Measurements from ENCODE around the gene CINP. TPM values are rescaled to one million over a fixed set of nuclear protein-coding genes. Genes with fewer than 3 reads are reported as not detected.

Gene CINP
- total RNA-seq, 1 donor from 2014 or later, result 25.9 TPM

DNA sequence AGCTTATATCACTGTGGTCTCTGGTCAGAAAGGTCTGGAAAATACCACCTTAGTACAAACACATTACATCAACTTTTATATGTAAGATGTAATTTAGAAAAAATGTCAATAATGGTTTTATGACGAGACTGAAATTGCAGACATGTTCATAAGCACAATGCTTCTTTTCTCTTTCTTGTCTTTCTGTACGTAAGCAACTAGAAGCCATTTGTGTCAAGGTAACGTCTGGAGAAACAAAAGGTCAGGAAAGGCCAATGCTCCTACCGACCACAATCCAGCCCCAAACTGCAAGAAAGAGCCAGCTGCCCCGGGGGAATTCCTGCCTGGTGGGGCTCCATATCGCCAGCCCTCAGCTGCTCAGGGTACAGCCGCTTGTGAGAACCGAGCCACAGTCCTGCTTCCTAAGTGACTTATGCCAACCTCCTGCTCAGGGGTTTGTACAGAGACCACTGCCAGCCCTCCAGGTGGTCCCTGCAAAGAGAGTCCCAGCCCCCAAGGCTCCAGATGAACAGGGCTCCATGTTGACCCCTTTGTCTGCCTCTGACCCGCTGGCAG lies 36.8 kb downstream of the CINP start:
- peak; percentile 61 for DNase-seq
- Mint-ChIP-seq H3K4me1 (ENCODE audit: low read depth, unreplicated experiment) (peaks cover 10% of the 10 kb centered on the region), H3K4me3 (ENCODE audit: unreplicated experiment) (no peak overlapping the region), H3K9me3 (ENCODE audit: unreplicated experiment) (no peaks in the 10 kb centered on the region), H3K36me3 (ENCODE audit: unreplicated experiment) (no peaks in the 10 kb centered on the region), H3K27me3 (ENCODE audit: unreplicated experiment) (no peaks in the 10 kb centered on the region), H3K27ac (ENCODE audit: unreplicated experiment) (no peak overlapping the region)
- TF ChIP-seq, protein P1, sequence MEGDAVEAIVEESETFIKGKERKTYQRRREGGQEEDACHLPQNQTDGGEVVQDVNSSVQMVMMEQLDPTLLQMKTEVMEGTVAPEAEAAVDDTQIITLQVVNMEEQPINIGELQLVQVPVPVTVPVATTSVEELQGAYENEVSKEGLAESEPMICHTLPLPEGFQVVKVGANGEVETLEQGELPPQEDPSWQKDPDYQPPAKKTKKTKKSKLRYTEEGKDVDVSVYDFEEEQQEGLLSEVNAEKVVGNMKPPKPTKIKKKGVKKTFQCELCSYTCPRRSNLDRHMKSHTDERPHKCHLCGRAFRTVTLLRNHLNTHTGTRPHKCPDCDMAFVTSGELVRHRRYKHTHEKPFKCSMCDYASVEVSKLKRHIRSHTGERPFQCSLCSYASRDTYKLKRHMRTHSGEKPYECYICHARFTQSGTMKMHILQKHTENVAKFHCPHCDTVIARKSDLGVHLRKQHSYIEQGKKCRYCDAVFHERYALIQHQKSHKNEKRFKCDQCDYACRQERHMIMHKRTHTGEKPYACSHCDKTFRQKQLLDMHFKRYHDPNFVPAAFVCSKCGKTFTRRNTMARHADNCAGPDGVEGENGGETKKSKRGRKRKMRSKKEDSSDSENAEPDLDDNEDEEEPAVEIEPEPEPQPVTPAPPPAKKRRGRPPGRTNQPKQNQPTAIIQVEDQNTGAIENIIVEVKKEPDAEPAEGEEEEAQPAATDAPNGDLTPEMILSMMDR (IDR thresholded peaks at IDR 0.05; ENCODE audit: partially characterized antibody, unreplicated experiment), result no peak

DNA sequence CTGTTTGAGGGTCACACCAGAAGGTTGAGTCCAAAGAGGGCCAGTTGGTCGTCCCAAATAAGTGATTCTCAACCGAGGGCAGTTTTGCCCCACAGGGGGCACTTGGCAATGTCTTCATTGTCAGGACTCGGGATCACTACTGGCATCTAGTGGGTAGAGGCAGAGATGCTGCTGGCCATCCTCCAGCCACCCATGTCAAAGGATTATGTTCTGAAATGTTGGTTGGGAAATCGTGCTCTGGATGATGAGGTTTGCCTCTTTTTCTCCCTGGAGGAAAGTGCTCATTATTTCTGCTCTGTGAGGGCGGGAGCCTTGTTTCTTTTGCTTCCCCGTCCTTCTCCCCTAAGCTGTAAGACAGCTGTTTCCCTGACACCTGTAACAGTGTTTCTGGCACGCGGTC lies 39.6 kb downstream of the CINP start:
- DNase-seq, result no peak

DNA sequence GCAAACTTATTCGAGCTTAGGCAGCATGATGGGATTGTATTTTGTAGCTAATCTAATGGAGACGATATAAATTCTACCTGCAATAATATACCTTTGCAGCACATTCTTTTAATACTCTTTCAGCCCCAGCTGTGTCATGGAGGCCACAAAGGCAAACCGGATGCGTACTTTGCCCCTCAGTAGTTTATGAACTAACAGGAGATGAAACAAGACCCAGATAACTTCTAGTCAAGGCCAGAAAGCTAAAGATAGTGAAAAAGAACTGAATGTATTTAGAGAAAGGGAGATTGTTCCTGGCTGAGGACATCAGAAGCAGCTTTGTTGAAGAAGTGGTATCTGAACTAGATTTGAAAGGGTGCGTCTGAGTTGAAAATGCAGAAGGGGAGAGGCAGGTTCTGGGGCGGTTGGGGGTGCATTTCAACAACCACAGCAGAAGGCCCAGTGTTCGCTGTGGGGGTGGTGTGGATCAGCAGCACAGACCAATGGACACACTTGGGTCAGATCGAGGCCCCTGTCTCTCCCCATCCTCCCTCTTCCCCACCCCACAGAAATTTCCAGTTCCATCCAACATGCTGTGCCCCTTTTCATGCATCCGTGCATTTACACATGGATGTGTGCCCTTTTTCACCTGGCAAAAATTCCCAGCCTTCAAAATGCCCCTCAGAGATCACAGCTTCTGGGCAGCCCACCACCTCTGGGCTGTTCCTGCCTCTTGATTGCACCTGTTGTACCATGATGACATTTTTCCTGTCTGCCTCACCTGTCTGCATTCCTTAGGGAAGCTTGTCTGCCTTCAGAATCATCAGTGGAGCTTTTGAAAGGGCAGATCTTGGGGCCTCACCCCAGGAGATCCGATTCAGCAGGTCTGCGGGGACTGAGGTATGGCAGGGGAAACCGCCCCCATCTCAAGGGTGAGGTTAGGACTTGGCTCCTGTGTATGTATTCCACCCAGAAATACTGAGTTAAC lies 41.0 kb downstream of the CINP start:
- Mint-ChIP-seq H3K4me3 (ENCODE audit: unreplicated experiment) (no peak overlapping the region), H3K27ac (ENCODE audit: unreplicated experiment) (no peak overlapping the region), H3K9me3 (ENCODE audit: unreplicated experiment) (peaks cover 20% of the 10 kb centered on the region), H3K27me3 (ENCODE audit: unreplicated experiment) (peaks cover 22% of the 10 kb centered on the region), H3K36me3 (ENCODE audit: unreplicated experiment) (no peaks in the 10 kb centered on the region), H3K4me1 (ENCODE audit: low read depth, unreplicated experiment) (peaks cover 18% of the 10 kb centered on the region)
- TF ChIP-seq, protein P1 (IDR thresholded peaks at IDR 0.05; ENCODE audit: partially characterized antibody, unreplicated experiment), result no peak
- DNase-seq, result no peak

More for the DNA sequence above, 39.6 kb downstream of the CINP start:
- TF ChIP-seq, protein P1 (IDR thresholded peaks at IDR 0.05; ENCODE audit: partially characterized antibody, unreplicated experiment), result no peak
- Mint-ChIP-seq H3K9me3 (ENCODE audit: unreplicated experiment) (peaks cover 7% of the 10 kb centered on the region), H3K4me1 (ENCODE audit: low read depth, unreplicated experiment) (peaks cover 16% of the 10 kb centered on the region), H3K27me3 (ENCODE audit: unreplicated experiment) (peaks cover 13% of the 10 kb centered on the region), H3K36me3 (ENCODE audit: unreplicated experiment) (no peaks in the 10 kb centered on the region), H3K27ac (ENCODE audit: unreplicated experiment) (no peak overlapping the region), H3K4me3 (ENCODE audit: unreplicated experiment) (no peak overlapping the region)

DNA sequence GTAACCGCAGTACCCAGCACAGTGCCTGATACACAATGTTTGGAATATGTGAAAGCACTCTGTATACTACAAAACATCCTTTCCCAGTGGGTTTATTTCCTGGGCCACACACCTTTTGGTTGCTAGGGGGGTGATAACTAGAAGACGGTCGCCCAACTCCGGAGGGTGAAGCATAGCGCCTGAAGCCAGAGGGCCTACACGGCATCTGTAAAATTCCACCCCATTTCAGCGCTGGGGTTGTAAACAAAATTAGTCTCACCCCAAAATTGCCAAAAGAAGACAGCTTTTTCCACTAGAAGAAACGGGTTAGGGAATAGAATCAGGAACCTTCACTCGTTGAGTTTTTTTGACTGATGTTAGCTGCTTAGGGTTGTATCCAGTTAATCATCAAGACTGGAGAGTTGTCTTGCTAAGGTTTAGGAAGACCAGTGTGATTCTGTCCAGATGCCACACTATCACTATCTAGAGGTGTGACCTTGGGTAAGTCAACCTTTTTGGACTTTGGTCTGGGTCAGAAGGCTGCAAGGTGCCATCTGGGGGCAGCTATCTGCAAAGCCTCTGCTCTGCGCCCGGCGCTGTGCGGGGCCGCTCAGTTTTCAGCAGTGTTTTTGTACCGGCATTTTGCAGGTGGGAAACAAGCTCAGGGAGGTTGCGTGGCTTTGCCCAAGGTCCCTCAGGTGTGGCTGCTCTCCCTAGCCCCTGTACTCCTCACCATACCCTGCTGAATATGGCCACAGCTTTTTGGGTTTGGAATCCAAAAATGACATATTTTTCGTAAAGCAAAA lies 41.8 kb downstream of the CINP start:
- Mint-ChIP-seq H3K27ac (ENCODE audit: unreplicated experiment) (peak overlapping the region; percentile 85), H3K4me1 (ENCODE audit: low read depth, unreplicated experiment) (peaks cover 13% of the 10 kb centered on the region), H3K4me3 (ENCODE audit: unreplicated experiment) (peak overlapping the region; percentile 91), H3K9me3 (ENCODE audit: unreplicated experiment) (peaks cover 26% of the 10 kb centered on the region), H3K27me3 (ENCODE audit: unreplicated experiment) (peaks cover 27% of the 10 kb centered on the region), H3K36me3 (ENCODE audit: unreplicated experiment) (no peaks in the 10 kb centered on the region)
- TF ChIP-seq, protein P1 (IDR thresholded peaks at IDR 0.05; ENCODE audit: partially characterized antibody, unreplicated experiment), result no peak
- DNase-seq, result no peak
